ENCODE data around the gene PTPRG. TPM values are rescaled to one million over a fixed set of nuclear protein-coding genes. Genes with fewer than 3 reads are reported as not detected.
"Not testable (repeated sequence)": the region's sequence is repeated elsewhere in the genome, so short reads cannot be mapped to it uniquely, and the experiment has no call there.

PTPRG gene
- total and polyA plus RNA-seq, 7 donors: 0.69 to 76.3 (median 62.7) TPM

DNA sequence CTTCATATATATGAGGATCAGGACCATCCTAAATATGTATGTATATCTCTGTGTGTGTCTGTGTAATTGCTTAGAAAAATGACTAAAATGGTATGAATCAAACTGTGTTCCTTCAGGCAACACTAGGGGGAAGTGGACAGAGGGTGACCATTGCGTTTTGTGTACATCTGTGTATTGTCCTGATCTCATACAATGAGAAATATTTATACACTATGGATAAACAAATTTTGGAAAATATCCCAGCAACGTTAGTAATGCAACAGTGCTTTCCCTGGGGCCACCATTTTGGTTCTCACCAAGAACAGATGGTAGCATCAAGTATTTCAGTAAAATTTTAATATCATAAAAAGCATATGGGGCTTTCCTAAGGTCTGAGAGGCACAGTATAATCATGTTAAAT, 130.1 kb downstream of the PTPRG start:
- intact Hi-C loops (cut with DNase I): no loop called here
- 72 to 82% methylated on average over 2 of the region's 2 CpGs for WGBS, 2 donors
- no peak overlapping the region for H3K4me3 ChIP-seq
- TF ChIP-seq, protein P1, sequence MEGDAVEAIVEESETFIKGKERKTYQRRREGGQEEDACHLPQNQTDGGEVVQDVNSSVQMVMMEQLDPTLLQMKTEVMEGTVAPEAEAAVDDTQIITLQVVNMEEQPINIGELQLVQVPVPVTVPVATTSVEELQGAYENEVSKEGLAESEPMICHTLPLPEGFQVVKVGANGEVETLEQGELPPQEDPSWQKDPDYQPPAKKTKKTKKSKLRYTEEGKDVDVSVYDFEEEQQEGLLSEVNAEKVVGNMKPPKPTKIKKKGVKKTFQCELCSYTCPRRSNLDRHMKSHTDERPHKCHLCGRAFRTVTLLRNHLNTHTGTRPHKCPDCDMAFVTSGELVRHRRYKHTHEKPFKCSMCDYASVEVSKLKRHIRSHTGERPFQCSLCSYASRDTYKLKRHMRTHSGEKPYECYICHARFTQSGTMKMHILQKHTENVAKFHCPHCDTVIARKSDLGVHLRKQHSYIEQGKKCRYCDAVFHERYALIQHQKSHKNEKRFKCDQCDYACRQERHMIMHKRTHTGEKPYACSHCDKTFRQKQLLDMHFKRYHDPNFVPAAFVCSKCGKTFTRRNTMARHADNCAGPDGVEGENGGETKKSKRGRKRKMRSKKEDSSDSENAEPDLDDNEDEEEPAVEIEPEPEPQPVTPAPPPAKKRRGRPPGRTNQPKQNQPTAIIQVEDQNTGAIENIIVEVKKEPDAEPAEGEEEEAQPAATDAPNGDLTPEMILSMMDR (IDR thresholded peaks at IDR 0.05): no peak
- no peak for TF ChIP-seq POLR2AphosphoS5 (IDR thresholded peaks at IDR 0.05)
- no peak for TF ChIP-seq POLR2A (IDR thresholded peaks at IDR 0.05)
- no peak for TF ChIP-seq EP300 (IDR thresholded peaks at IDR 0.05)
- no peak overlapping the region for H3K27ac ChIP-seq
- peaks cover 0 to 19% (median 12%) of the 10 kb centered on the region in 4 donors for H3K4me1 ChIP-seq
- H3K27me3 ChIP-seq: no peaks in the 10 kb centered on the region
- H3K36me3 ChIP-seq: no peaks in the 10 kb centered on the region
- no peak for DNase-seq
- no peaks in the 10 kb centered on the region for H3K9me3 ChIP-seq

DNA sequence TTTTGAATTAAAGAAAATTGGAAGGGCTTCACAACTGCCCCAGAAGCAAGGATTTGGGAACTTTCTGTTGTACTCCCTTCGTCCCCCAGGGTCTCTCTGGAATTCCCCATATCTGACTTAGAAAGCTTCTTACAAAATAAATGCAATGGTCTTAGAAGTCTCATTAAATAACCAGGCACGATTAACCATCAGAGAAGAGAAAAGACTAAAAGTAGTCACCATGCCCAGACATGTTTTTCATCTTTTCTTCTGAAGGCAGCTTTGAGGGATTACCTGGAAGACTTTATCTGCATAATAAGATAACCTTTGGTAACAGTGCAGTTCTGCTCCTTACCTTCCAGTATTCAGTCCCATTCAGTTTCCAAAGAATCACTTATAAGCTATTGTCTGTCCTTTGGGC, 135.9 kb downstream of the PTPRG start:
- Histone ChIP-seq H3K27ac (no peak overlapping the region), H3K9me3 (no peaks in the 10 kb centered on the region), H3K36me3 (no peaks in the 10 kb centered on the region), H3K4me3 (no peak overlapping the region), H3K27me3 (no peaks in the 10 kb centered on the region), H3K4me1 (peaks cover 0 to 25% (median 12%) of the 10 kb centered on the region in 4 donors)
- no peak for TF ChIP-seq POLR2AphosphoS5 (IDR thresholded peaks at IDR 0.05)
- TF ChIP-seq POLR2A (IDR thresholded peaks at IDR 0.05): no peak
- TF ChIP-seq EP300 (IDR thresholded peaks at IDR 0.05): no peak
- TF ChIP-seq, protein P1 (IDR thresholded peaks at IDR 0.05): no peak
- WGBS, 2 donors: 85 to 91% methylated on average over 2 of the region's 2 CpGs
- intact Hi-C loops (cut with DNase I): no loop called here
- DNase-seq: no peak

DNA sequence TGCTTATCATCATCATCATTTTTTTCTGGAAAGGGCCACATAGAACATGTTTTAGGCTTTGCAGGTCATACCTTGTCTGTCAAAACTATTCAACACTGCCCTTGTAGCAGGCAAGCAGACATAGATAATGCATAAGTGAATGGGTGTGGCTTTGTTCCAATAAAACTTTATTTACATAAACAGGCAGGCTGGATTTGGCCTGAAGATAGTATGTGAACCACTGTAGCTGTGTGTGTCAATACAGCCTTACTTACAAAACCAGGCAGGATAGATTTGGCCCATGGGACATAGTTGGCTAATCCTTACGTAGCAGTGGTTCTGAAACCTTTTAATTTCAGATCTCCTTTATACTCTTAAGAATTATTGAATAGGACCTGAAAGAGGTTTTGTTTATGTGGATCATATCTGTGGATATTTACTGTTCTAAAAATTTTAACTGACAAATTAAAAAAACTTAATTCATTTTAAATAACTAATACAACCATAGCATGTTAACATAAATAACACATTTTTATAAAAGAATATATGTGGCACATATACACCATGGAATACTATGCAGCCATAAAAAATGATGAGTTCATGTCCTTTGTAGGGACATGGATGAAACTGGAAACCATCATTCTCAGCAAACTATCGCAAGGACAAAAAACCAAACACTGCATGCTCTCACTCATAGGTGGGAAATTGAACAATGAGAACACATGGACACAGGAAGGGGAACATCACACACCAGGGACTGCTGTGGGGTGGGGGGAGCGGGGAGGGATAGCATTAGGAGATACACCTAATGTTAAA, 137.1 kb downstream of the PTPRG start:
- H3K4me3 ChIP-seq; H3K27ac ChIP-seq; intact Hi-C loops (cut with DNase I); H3K36me3 ChIP-seq; H3K9me3 ChIP-seq; H3K27me3 ChIP-seq; DNase-seq: not testable (repeated sequence)
- WGBS, 2 donors: 91 to 94% methylated on average over 3 of the region's 3 CpGs
- peaks cover 0 to 25% (median 12%) of the 10 kb centered on the region in 4 donors for H3K4me1 ChIP-seq

DNA sequence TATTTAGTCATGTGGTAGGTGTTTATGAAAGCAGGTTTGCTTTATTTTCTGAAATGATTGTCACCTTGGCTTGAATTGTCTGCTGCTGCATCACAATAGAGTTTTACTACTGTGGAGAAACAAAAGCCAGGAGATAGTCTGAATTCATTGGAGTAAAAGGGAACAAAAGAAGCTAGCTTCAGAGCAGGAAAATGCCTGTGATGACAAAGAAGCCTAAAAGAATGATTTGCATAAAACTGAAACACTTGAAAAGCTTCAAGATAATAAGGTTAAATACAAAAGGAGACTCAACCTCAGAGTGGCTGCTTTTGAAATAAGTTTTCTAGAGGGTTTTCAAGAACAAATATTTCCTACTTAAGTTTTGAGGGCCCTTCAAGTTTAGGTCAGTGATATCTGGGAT, 138.3 kb downstream of the PTPRG start:
- Histone ChIP-seq H3K9me3 (no peaks in the 10 kb centered on the region), H3K36me3 (no peaks in the 10 kb centered on the region), H3K4me3 (no peak overlapping the region), H3K27ac (no peak overlapping the region), H3K27me3 (no peaks in the 10 kb centered on the region), H3K4me1 (peaks cover 0 to 25% (median 12%) of the 10 kb centered on the region in 4 donors)
- no peak for DNase-seq
- intact Hi-C loops (cut with DNase I): no loop called here
- no peak for TF ChIP-seq POLR2A (IDR thresholded peaks at IDR 0.05)
- no peak for TF ChIP-seq EP300 (IDR thresholded peaks at IDR 0.05)
- TF ChIP-seq, protein P1 (IDR thresholded peaks at IDR 0.05): no peak
- no peak for TF ChIP-seq POLR2AphosphoS5 (IDR thresholded peaks at IDR 0.05)

DNA sequence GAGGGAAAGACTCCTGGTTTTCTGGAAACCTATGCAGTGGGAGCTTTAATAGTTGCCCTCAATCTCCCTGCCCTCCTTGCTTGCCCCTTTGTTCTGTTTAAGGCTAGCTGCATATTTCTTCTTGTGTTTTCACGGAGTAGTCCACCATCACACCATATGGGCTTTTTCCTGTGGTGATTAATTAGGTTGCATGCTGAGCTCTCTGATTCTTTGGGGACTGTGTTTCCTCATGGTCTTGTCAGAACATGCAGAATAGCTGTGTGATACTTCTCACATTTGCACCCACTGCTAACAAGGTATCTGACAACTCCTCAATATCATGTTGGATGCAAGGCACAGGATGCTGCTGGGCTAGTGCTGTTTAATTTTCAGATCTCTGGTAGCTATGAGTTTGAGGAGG, 139.6 kb downstream of the PTPRG start:
- WGBS, 2 donors: 59 to 85% methylated on average over 1 of the region's 1 CpG
- Histone ChIP-seq H3K36me3 (no peaks in the 10 kb centered on the region), H3K27ac (no peak overlapping the region), H3K9me3 (no peaks in the 10 kb centered on the region), H3K4me1 (peaks cover 0 to 25% (median 12%) of the 10 kb centered on the region in 4 donors), H3K4me3 (no peak overlapping the region), H3K27me3 (no peaks in the 10 kb centered on the region)
- no peak for DNase-seq
- intact Hi-C loops (cut with DNase I): no loop called here
- TF ChIP-seq POLR2AphosphoS5 (IDR thresholded peaks at IDR 0.05): no peak
- TF ChIP-seq POLR2A (IDR thresholded peaks at IDR 0.05): no peak
- TF ChIP-seq EP300 (IDR thresholded peaks at IDR 0.05): no peak
- TF ChIP-seq, protein P1 (IDR thresholded peaks at IDR 0.05): no peak
